ENCODE measurements around the gene SLC25A39.

SLC25A39 gene

GRCh38 chr17:44277976-44278375 is 46.6 kb downstream of the SLC25A39 start:
- Mint-ChIP-seq H3K4me3 (no peak overlapping the region), H3K27ac (no peak overlapping the region), H3K9me3 (no peaks in the 10 kb centered on the region), H3K4me1 (peaks cover 11% of the 10 kb centered on the region), H3K27me3 (peaks cover 6% of the 10 kb centered on the region), H3K36me3 (no peaks in the 10 kb centered on the region)
- ATAC-seq (ENCODE audit: low read depth) = no peak
- DNase-seq (ENCODE audit: low spot score in 2 of 2) = no peak

DNA sequence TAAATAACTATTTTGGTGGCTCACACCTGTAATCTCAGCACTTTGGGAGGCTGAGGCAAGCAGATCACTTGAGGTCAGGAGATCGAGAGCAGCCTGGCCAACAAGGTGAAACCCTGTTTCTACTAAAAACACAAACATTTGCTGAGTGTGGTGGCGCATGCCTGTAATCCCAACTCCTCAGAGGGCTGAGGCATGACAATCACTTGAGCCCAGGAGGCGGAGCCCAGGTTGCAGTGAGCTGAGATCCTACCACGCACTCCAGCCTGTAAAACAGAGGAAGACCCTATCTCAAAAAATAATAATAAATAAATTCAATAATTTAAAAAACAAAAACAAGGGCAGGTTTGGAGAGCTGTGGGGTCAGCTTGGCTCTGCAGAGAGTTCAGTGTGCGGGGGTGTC is 51.0 kb downstream of the SLC25A39 start:
- Mint-ChIP-seq H3K27me3 (peaks cover 14% of the 10 kb centered on the region), H3K4me3 (no peak overlapping the region), H3K9me3 (no peaks in the 10 kb centered on the region), H3K36me3 (no peaks in the 10 kb centered on the region), H3K27ac (no peak overlapping the region), H3K4me1 (peaks cover 3% of the 10 kb centered on the region)
- no peak for ATAC-seq (ENCODE audit: low read depth)
- DNase-seq (ENCODE audit: low spot score in 2 of 2) = no peak

- ATAC-seq (ENCODE audit: low read depth) = no peak
Measured at GRCh38 chr17:44272954-44273353, 51.7 kb downstream of the SLC25A39 start.

GRCh38 chr17:44272321-44272951 is 52.2 kb downstream of the SLC25A39 start:
- ATAC-seq (ENCODE audit: low read depth) (no peak), DNase-seq (ENCODE audit: low spot score in 2 of 2) (no peak)
- no peak overlapping the region for H3K27ac Mint-ChIP-seq
- H3K36me3 Mint-ChIP-seq = no peaks in the 10 kb centered on the region
- peaks cover 14% of the 10 kb centered on the region for H3K27me3 Mint-ChIP-seq
- no peaks in the 10 kb centered on the region for H3K9me3 Mint-ChIP-seq
- peaks cover 3% of the 10 kb centered on the region for H3K4me1 Mint-ChIP-seq
- no peak overlapping the region for H3K4me3 Mint-ChIP-seq

More at GRCh38 chr17:44272954-44273353, 51.7 kb downstream of the SLC25A39 start:
- Mint-ChIP-seq H3K4me1 (peaks cover 3% of the 10 kb centered on the region), H3K9me3 (no peaks in the 10 kb centered on the region), H3K27me3 (peaks cover 14% of the 10 kb centered on the region), H3K4me3 (no peak overlapping the region), H3K36me3 (no peaks in the 10 kb centered on the region), H3K27ac (no peak overlapping the region)
- no peak for DNase-seq (ENCODE audit: low spot score in 2 of 2)

Measured in memory B cell (primary cell).